Stimulated activated CD4-positive, alpha-beta T cell treated with anti-CD3 and anti-CD28 coated beads, TNF-alpha, amount 100 ng/mL, for 1 hour (primary cell): ENCODE data around the gene C21orf91.
"Not testable (repeated sequence)": the region's sequence is repeated elsewhere in the genome, so short reads cannot be mapped to it uniquely, and the experiment has no call there.

Experiments
- DNase-seq, 3 donors: peaks; one replicate each; pipeline ENCODE4 v3.0.0-alpha.2; 2020; ENCODE audit warnings: low read depth in 3 of 3, low spot score in 1 of 3

Gene C21orf91

DNA sequence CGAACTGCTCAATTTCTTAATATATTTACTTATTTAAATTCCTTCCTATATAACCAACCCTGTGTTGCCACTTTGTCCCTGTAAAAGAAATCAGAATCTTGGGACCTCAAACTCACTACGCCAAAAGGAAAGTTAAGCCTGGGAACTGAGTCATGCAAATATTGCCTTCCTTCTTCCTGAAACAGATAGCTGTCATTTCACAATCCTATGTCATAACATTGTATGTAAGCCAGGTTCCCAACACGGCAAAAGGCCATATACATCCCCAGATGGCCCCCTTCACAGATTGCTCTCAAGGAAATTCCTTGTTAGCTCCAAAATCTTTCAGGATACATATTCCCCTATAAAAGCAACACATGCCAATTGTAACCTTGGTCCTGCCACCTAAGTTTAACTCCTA lies 39.7 kb downstream of the C21orf91 start:
- DNase-seq = no peak

GRCh38 chr21:17777072-17777765 lies 41.9 kb downstream of the C21orf91 start:
- no peak for DNase-seq

GRCh38 chr21:17775431-17776126 lies 43.6 kb downstream of the C21orf91 start:
- DNase-seq = no peak

DNA sequence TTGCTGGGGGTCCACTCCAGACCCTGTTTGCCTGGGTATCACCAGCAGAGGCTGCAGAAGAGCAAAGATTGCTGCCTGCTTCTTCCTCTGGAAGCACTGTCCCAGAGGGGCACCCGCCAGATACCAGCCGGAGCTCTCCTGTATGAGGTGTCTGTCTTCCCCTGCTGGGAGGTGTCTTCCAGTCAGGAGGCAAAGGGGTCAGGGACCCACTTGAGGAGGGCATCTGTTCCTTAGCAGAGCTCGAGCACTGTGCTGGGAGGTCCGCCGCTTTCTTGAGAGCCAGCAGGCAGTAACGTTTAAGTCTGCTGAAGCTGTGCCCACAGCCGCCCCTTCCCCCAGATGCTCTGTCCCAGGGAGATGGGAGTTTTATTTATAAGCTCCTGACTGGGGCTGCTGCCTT lies 44.1 kb downstream of the C21orf91 start:
- not testable (repeated sequence) for DNase-seq

- no peak for DNase-seq
These were observed 49.7 kb downstream of the C21orf91 start for GRCh38 chr21:17769447-17769845.

- DNase-seq = no peak
These were observed 50.2 kb downstream of the C21orf91 start for GRCh38 chr21:17768840-17769446.

GRCh38 chr21:17765207-17765606 lies 53.9 kb downstream of the C21orf91 start:
- DNase-seq = no peak

DNA sequence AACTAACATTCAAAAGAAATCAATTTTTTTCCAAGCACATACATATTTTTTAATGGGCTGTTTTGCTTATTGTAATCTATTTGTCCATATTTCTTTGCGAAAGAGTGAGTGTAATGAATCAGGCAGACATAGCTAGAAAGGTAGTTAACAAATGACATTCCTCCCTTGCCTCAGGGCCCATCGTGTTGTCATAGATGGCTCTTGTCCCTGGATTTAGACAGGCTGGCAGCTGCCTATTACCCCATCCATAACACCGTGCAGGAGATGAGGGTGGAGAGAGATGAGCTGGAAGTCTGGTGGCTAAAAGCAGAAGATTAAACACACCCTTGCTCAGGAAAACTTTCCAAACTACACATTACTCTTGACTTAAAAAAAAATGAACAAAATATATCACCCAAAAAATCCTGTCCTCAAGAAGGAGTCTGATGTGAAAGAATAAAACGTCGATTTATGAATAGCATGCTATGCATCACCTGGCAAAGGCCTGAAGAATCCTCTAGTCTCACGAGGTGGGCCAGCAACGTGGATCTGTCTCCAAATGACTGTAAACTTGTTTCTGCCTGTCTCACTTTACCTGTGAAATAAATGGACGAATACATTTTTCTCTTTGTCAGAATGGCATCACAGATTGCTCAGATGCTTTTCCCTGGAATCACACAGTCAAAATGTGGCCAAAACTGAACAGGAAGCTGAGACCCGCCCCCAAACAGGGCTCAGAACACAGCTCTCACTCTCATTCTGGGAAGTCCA lies 55.7 kb downstream of the C21orf91 start:
- no peak for DNase-seq

DNA sequence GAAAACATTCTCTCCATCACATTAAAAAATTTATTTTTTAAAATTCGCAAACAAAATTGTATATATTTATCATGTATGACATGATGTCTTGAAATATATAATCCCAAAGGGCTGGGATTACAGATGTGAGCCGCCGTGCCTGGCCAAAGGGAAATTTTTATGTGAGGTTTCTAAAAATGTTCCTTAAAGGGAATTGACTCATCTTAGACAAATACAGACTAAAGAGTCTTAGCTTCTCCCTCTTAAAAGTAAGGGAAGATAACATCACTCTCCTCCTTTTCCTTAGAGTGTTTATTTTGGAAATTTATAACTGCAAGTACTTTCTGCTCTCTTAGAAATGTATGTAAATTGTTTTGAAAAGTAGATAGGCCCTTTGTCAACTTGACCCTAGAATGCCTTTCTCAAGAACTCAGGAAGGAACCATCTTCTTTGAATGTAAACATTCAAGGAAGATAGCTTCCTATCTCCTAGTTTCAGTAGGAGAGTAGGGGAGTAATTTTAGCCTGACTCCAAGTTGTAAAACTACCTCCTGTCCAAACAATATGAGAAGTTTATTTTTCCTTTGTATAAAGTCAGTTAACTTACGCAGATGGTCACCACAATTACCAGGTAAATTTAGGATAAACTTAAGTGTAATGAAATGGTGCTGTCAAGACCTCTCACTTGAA lies 59.5 kb downstream of the C21orf91 start:
- DNase-seq = no peak

DNA sequence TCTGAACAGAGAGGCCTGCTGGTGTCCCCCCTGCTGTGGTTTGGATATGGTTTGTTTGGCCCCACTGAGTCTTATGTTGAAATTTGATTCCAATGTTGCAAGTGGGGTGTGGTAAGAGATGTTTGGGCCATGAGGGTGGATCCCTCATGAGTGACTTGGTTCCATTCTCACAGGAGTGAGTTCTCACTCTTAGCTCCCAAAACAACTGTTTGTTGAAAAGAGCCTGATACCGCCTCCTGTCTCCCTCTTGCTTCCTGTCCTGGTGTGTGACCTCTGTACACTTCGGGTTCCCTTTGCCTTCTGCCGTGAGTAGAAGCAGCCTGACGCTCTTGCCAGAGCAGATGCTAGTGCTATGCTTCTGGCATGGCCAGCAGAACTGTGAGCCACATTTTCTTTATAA lies 60.5 kb downstream of the C21orf91 start:
- no peak for DNase-seq

GRCh38 chr21:17757671-17758070 lies 61.5 kb downstream of the C21orf91 start:
- no peak for DNase-seq

- no peak for DNase-seq
These were observed 65.4 kb downstream of the C21orf91 start for GRCh38 chr21:17753736-17754135.

DNA sequence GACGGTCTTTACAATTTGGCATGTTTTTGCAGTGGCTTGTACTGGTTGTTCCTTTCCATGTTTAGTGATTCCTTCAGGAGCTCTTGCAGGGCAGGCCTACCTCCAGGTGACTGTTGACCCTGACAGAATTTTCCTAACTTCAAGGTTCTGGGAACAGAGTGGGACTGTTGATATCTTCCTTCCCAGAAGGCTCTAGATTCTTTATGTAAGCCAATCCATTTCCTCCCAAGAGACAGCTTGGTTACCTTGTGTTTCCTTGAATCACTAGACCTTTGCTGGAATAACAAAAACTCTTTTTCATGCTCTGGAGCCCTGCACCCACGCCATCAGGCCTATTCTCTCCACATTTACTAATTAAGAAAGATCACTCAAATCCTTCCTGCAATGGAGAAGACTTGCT lies 67.0 kb downstream of the C21orf91 start:
- no peak for DNase-seq

GRCh38 chr21:17746920-17747319 lies 72.2 kb downstream of the C21orf91 start:
- no peak for DNase-seq

GRCh38 chr21:17745086-17745485 lies 74.1 kb downstream of the C21orf91 start:
- DNase-seq = no peak

DNA sequence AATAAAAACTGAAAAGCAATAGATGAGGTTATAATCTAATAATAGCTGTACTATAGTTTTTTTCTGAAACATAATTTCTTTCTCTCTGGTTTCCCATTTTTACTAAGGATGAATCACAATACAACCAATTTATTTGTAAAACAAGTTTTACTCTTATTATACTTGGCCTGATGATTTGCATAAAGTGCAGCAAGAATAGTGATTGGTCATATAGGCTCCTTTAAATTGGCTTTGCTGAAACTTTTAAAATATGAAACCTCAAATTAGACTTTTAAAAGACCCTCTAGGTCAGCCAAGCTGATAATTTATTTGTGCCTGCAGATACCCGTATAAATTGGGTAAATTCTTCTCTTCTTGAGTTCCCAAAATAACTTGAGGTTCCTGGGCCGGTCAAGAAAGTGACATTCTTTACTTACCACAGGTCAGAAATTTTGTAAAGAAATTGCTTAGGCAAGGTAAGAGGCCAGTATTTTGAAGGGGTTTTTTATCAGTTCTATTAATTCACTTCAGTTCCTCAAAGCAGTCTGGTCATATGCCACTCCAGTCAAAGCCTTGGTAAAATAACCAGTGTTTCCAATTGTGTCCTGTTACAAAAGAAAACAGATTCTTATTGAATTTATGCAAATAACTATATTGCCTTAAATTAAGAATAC lies 76.1 kb downstream of the C21orf91 start:
- DNase-seq = no peak

- no peak for DNase-seq
These were observed 77.0 kb downstream of the C21orf91 start for GRCh38 chr21:17742181-17742580.
